Heart right ventricle (tissue), 16 donors: Measurements from ENCODE around the gene RNF222. TPM values are rescaled to one million over a fixed set of nuclear protein-coding genes. Genes with fewer than 3 reads are reported as not detected.
A peak's percentile ranks its signal among the peaks of the same experiment; 100 is the strongest.
"Not testable (repeated sequence)": the region's sequence is repeated elsewhere in the genome, so short reads cannot be mapped to it uniquely, and the experiment has no call there.

Source experiments
- ATAC-seq, 8 donors: fragments of 200-7000 bp; cut with Tn5 transposase; one replicate each; pipeline ENCODE4 v1.9.1; 2020; ENCODE audit warnings: mild to moderate bottlenecking in 8 of 8, moderate library complexity in 8 of 8, moderate number of reproducible peaks in 1 of 8
- DNase-seq, 2 donors: peaks; one replicate each; pipeline ENCODE4 v3.0.0-alpha.2; 2020
- H3K27ac ChIP-seq, 10 donors: fragments of 200-600 bp; sonication (generic) in 2 of 10; one replicate each; pipeline versions ENCODE4 v1.5.0 to v1.8.0; 2020 to 2022; ENCODE audit warnings: mild to moderate bottlenecking in 3 of 10
- H3K27me3 ChIP-seq, 7 donors: fragments of 200-600 bp; one replicate each; pipeline ENCODE4 v1.8.0; 2021 to 2022; ENCODE audit warnings: mild to moderate bottlenecking in 2 of 7
- H3K36me3 ChIP-seq, 9 donors: fragments of 200-600 bp; sonication (generic) in 1 of 9; one replicate each; pipeline versions ENCODE4 v1.5.0 to v1.8.0; 2020 to 2022; ENCODE audit warnings: mild to moderate bottlenecking in 2 of 9
- H3K4me1 ChIP-seq, 9 donors: fragments of 200-600 bp; sonication (generic) in 1 of 9; one replicate each; pipeline versions ENCODE4 v1.5.0 to v1.8.0; 2020 to 2022; ENCODE audit warnings: mild to moderate bottlenecking in 4 of 9
- H3K4me3 ChIP-seq, 10 donors: fragments of 200-600 bp; sonication (generic) in 2 of 10; one replicate each; pipeline versions ENCODE4 v1.5.0 to v1.8.0; 2020 to 2022; ENCODE audit warnings: mild to moderate bottlenecking in 7 of 10, moderate library complexity in 2 of 10
- H3K9me3 ChIP-seq, 11 donors: fragments of 200-600 bp in 10 of 11; sonication (generic) in 2 of 11; one replicate each; pipeline versions ENCODE4 v1.5.0 to v1.8.0; 2013 to 2022; ENCODE audit warnings: mild to moderate bottlenecking in 2 of 11, control low read depth in 1 of 11, moderate library complexity in 1 of 11
- CTCF ChIP-seq, 9 donors: fragments of 200-600 bp; sonication (generic) in 2 of 9; IDR thresholded peaks; one replicate each; pipeline versions ENCODE4 v1.5.0 to v1.8.0; 2021 to 2022; ENCODE audit warnings: antibody characterized with exemption in 9 of 9, mild to moderate bottlenecking in 5 of 9, moderate library complexity in 1 of 9
- WGBS, 2 donors: extraction: QIAGEN DNeasy Blood & Tissue Kit; methylation state at CpG; one replicate each; pipeline ENCODE4 v1.1.7; 2013; ENCODE audit warnings: inconsistent platforms in 1 of 2; 5-methylcytosine and 5-hydroxymethylcytosine counted together
- intact Hi-C, 10 donors: fragments of 100-400 bp; cut with DNase I; formaldehyde crosslinking; loops; one replicate each; pipeline versions ENCODE4 v1.11.1 to v1.14.2; 2022
- polyA plus RNA-seq, 2 donors: library from polyadenylated mRNA; stranded (reverse); fragments of 200-250 nt; gene quantifications; one replicate each; pipeline ENCODE4 v1.2.3, GENCODE V29; 2013
- total RNA-seq, 10 donors: library from RNA; stranded (reverse); fragmentation: NEBNext Ultra II Directional in 3 of 10; extraction: Animal tissue kit (Norgen Biotek cat#: 25700) in 3 of 10; gene quantifications; one replicate each; pipeline versions ENCODE4 v1.2.1 to v1.2.4, GENCODE V29; 2021 to 2023
- donor health status: Arrhythmogenic right ventricular cardiomyopathy.
- donor health status: ischemic (EF 13 %, LVEDD 7.1; RV severe dilation, severe dysfunction).
- donor health status: healthy with polysubstance abuse.
- donor health status: DM: no; HTN: yes; CAD: no.
- donor health status: DM: no; HTN: no; CAD: no.
- donor health status: ischemic (EF 25% LVEDD 6.9; RV normal size, moderate dysfunction).
- donor health status: ischemic (EF 25% LVEDD 5.7; RV mildly dilated, moderate dysfunction).
- donor health status: healthy.
- donor health status: DM: yes; HTN: yes; CAD: no.
- donor health status: Ischemic cardiomyopathy.
- donor health status: ischemic (EF 35%, LVEDD 5.7; RV mildly dilated, moderate dysfunction).
- donor health status: nonischemic (EF 11% LVEDD 7.7; RV severe dilation, severe dysfunction).
- donor health status: DM: yes; HTN: yes; CAD: no.
- donor health status: PGD.
- donor health status: ischemic (EF 29% LVEDD 5.4; RV normal size, mild dysfunction).
- donor health status: nonischemic (EF 23%, LVEDD 6.1; RV moderate dilation, normal function).

RNF222 gene
- total and polyA plus RNA-seq, 12 donors = not detected

GRCh38 chr17:8377422-8377821 lies 20.2 kb downstream of the RNF222 start:
- Histone ChIP-seq H3K27me3 (no peaks in the 10 kb centered on the region), H3K36me3 (peaks cover 0 to 57% (median 41%) of the 10 kb centered on the region in 9 donors), H3K4me3 (peak overlapping the region in 1 of 10 donors; percentile 77), H3K4me1 (peaks cover 6 to 63% (median 48%) of the 10 kb centered on the region in 9 donors), H3K9me3 (no peaks in the 10 kb centered on the region), H3K27ac (peak overlapping the region in 8 of 10 donors; percentile 89 to 97 (median 94))
- ATAC-seq = no peak
- no peak for DNase-seq
- intact Hi-C loops = loop anchor here in 3 of 10 donors (5.0 to 10.0 kb wide), 3 partner anchors 50 to 153 kb away; partner anchors contain the start of gene ARHGEF15 (in 1 of the 3)
- no peak for TF ChIP-seq CTCF (IDR thresholded peaks at IDR 0.05)
- 92 to 96% methylated on average over 4 of the region's 4 CpGs for WGBS, 2 donors

GRCh38 chr17:8376271-8377067 lies 21.2 kb downstream of the RNF222 start, which contains the start of gene KRABD2:
Gene KRABD2, minus strand, starts transcription at chr17:8376704.
- H3K27ac ChIP-seq = peak within 1 kb of the TSS; percentile 89 to 97 (median 94)
- H3K4me3 ChIP-seq = peak within 1 kb of the TSS; percentile 47 to 89 (median 76)
- TF ChIP-seq CTCF (IDR thresholded peaks at IDR 0.05) = peak; percentile 11 to 71 (median 62)
- no peaks in the 10 kb centered on the region for H3K27me3 ChIP-seq
- intact Hi-C loops = loop anchor here in 3 of 10 donors (5.0 to 10.0 kb wide), 3 partner anchors 49 to 152 kb away; partner anchors contain the start of gene ARHGEF15 (in 1 of the 3)
- WGBS, 2 donors = 1 to 2% methylated on average over 41 of the region's 41 CpGs
- DNase-seq = peak; percentile 92 to 95
- no peaks in the 10 kb centered on the region for H3K9me3 ChIP-seq
- H3K4me1 ChIP-seq = peaks cover 4 to 63% (median 46%) of the 10 kb centered on the region in 9 donors
- peaks cover 0 to 58% (median 37%) of the 10 kb centered on the region in 9 donors for H3K36me3 ChIP-seq
- peak; percentile 95 to 98 (median 97) for ATAC-seq

- H3K4me3 ChIP-seq = peak overlapping the region; percentile 47 to 89 (median 76)
- peaks cover 3 to 60% (median 42%) of the 10 kb centered on the region in 9 donors for H3K4me1 ChIP-seq
- peak overlapping the region; percentile 89 to 97 (median 94) for H3K27ac ChIP-seq
- DNase-seq (no peak), ATAC-seq (peak in 7 of 8 donors; percentile 3 to 45 (median 17))
- WGBS, 2 donors = 10 to 12% methylated on average over 18 of the region's 18 CpGs
- no peaks in the 10 kb centered on the region for H3K9me3 ChIP-seq
- no peak for TF ChIP-seq CTCF (IDR thresholded peaks at IDR 0.05)
- H3K27me3 ChIP-seq = no peaks in the 10 kb centered on the region
- intact Hi-C loops = loop anchor here in 3 of 10 donors (5.0 to 10.0 kb wide), 3 partner anchors 48 to 151 kb away; partner anchors contain the start of gene ARHGEF15 (in 1 of the 3)
- peaks cover 0 to 58% (median 35%) of the 10 kb centered on the region in 9 donors for H3K36me3 ChIP-seq
Observed at GRCh38 chr17:8375738-8376259, 21.8 kb downstream of the RNF222 start.

- H3K4me3 ChIP-seq, H3K27me3 ChIP-seq, DNase-seq, H3K9me3 ChIP-seq, ATAC-seq, H3K27ac ChIP-seq: not testable (repeated sequence)
- intact Hi-C loops = loop anchor here in 1 of 10 donors (10.0 kb wide), 1 partner anchor 149 kb away; no protein-coding TSS in a partner anchor
- H3K4me1 ChIP-seq = peaks cover 3 to 47% (median 39%) of the 10 kb centered on the region in 9 donors
- WGBS, 2 donors = 95 to 99% methylated on average over 20 to 24 of the region's 26 CpGs
- peaks cover 0 to 58% (median 26%) of the 10 kb centered on the region in 9 donors for H3K36me3 ChIP-seq
Observed at GRCh38 chr17:8373856-8374255, 23.8 kb downstream of the RNF222 start.
